Gastrocnemius medialis (tissue), 4 donors: ENCODE data around the gene BICD2. TPM values are rescaled to one million over a fixed set of nuclear protein-coding genes. Genes with fewer than 3 reads are reported as not detected.

ENCODE experiments used
- ATAC-seq, 2 donors: fragments of 150-250 bp; one replicate each; pipeline ENCODE4 v1.9.1; 2016
- DNase-seq, 2 donors: peaks; one replicate each; pipeline ENCODE4 v3.0.0-alpha.2; 2019
- H3K27ac ChIP-seq, 4 donors: fragments of 200-600 bp; sonication (generic); 1 replicate in 1 of 4; 2 replicates in 3 of 4; pipeline ENCODE4 v1.5.1; 2016 to 2018; ENCODE audit warnings: mild to moderate bottlenecking in 2 of 4, moderate library complexity in 1 of 4
- H3K27me3 ChIP-seq, 3 donors: fragments of 200-600 bp; sonication (generic) in 2 of 3; 1 replicate in 1 of 3; 2 replicates in 2 of 3; pipeline versions ENCODE4 v1.5.1 to v1.6.0; 2016 to 2019; ENCODE audit warnings: mild to moderate bottlenecking in 1 of 3, moderate library complexity in 1 of 3
- H3K36me3 ChIP-seq, 2 donors: fragments of 200-600 bp; sonication (generic) in 1 of 2; one replicate each; pipeline ENCODE4 v1.5.1; 2017 to 2018
- H3K4me1 ChIP-seq, 2 donors: fragments of 200-600 bp; sonication (generic) in 1 of 2; one replicate each; pipeline ENCODE4 v1.5.1; 2016 to 2017; ENCODE audit warnings: mild to moderate bottlenecking in 2 of 2
- H3K4me3 ChIP-seq, 4 donors: fragments of 200-600 bp; sonication (generic) in 3 of 4; 1 replicate in 1 of 4; 2 replicates in 3 of 4; pipeline ENCODE4 v1.5.1; 2016 to 2019; ENCODE audit warnings: mild to moderate bottlenecking in 2 of 4
- H3K9me3 ChIP-seq, 3 donors: fragments of 200-600 bp; sonication (generic) in 2 of 3; 1 replicate in 1 of 3; 2 replicates in 2 of 3; pipeline ENCODE4 v1.5.1; 2016 to 2019
- CTCF ChIP-seq, 5 experiments: fragments of 450-650 bp in 3 of 5; fragments of 200-600 bp in 2 of 5; sonication (generic) in 2 of 5; IDR thresholded peaks in 4 of 5; conservative IDR thresholded peaks in 1 of 5; 1 replicate in 4 of 5; 2 replicates in 1 of 5; pipeline ENCODE4 v1.5.1; 2016 to 2019; ENCODE audit warnings: antibody characterized with exemption in 5 of 5, mild to moderate bottlenecking in 3 of 5, moderate library complexity in 3 of 5
- POLR2A ChIP-seq, 2 donors: fragments of 450-650 bp; IDR thresholded peaks; one replicate each; pipeline ENCODE4 v1.6.1; 2017; ENCODE audit warnings: antibody characterized with exemption in 2 of 2, mild to moderate bottlenecking in 2 of 2, moderate library complexity in 2 of 2
- in situ Hi-C, 4 donors: fragments of 200-750 bp; cut with MboI; loops; one replicate each; pipeline versions ENCODE4 v1.15.0 to v1.8.0; 2017; ENCODE audit warnings: low sequenced_read_pairs in 4 of 4
- intact Hi-C: fragments of 100-400 bp; cut with DNase I; formaldehyde crosslinking; loops from one replicate; pipeline ENCODE4 v1.15.1; 2023; ENCODE audit warnings: low total_unique reads
- total RNA-seq, 4 donors: library from RNA; depleted of rRNA; stranded (reverse); fragments of >200 nt; gene quantifications; one replicate each; pipeline versions ENCODE4 v1.1.0 to v1.2.3, GENCODE V29; 2016

Gene BICD2
- total RNA-seq, 4 donors from 2014 or later, result 21.5 to 54.6 (median 38.7) TPM

GRCh38 chr9:92795000-92795399, 30.4 kb upstream of the BICD2 start:
- TF ChIP-seq POLR2A (IDR thresholded peaks at IDR 0.05), result no peak
- no peak for TF ChIP-seq CTCF (IDR thresholded peaks at IDR 0.05 in 4 of 5, conservative IDR thresholded peaks at IDR 0.05 in 1 of 5)

GRCh38 chr9:92794426-92794825, 29.8 kb upstream of the BICD2 start:
- Histone ChIP-seq H3K36me3 (no peaks in the 10 kb centered on the region), H3K27ac (no peak overlapping the region), H3K4me3 (no peak overlapping the region), H3K27me3 (peaks cover 0 to 28% (median 7%) of the 10 kb centered on the region in 3 donors), H3K9me3 (no peaks in the 10 kb centered on the region), H3K4me1 (no peaks in the 10 kb centered on the region)
- intact Hi-C loops (loop anchor here (5.0 to 10.0 kb wide), 2 partner anchors 122 to 660 kb away; partner anchors contain the start of gene IPPK), in situ Hi-C loops (loop anchor here (5.0 to 25.0 kb wide), 4 partner anchors 72 to 657 kb away; partner anchors contain the start of genes CENPP (in 1 of the 4) and NOL8 (in 1 of the 4))
- TF ChIP-seq POLR2A (IDR thresholded peaks at IDR 0.05) (no peak), CTCF (IDR thresholded peaks at IDR 0.05 in 4 of 5, conservative IDR thresholded peaks at IDR 0.05 in 1 of 5) (no peak)
- DNase-seq, result no peak
- ATAC-seq, result no peak

More at GRCh38 chr9:92795000-92795399, 30.4 kb upstream of the BICD2 start:
- in situ Hi-C loops (loop anchor here (5.0 to 25.0 kb wide), 4 partner anchors 73 to 658 kb away; partner anchors contain the start of genes CENPP (in 1 of the 4) and NOL8 (in 1 of the 4)), intact Hi-C loops (loop anchor here (5.0 to 10.0 kb wide), 2 partner anchors 123 to 660 kb away; partner anchors contain the start of gene IPPK)
- Histone ChIP-seq H3K4me3 (no peak overlapping the region), H3K27ac (no peak overlapping the region), H3K4me1 (no peaks in the 10 kb centered on the region), H3K36me3 (no peaks in the 10 kb centered on the region), H3K27me3 (peaks cover 0 to 28% (median 7%) of the 10 kb centered on the region in 3 donors), H3K9me3 (no peaks in the 10 kb centered on the region)
- DNase-seq (no peak), ATAC-seq (no peak)

GRCh38 chr9:92790542-92791527, 26.2 kb upstream of the BICD2 start:
- in situ Hi-C loops (loop anchor here (5.0 to 25.0 kb wide), 4 partner anchors 69 to 654 kb away; partner anchors contain the start of genes CENPP (in 1 of the 4) and NOL8 (in 1 of the 4)), intact Hi-C loops (loop anchor here (1.0 to 10.0 kb wide), 4 partner anchors 26 to 656 kb away; partner anchors contain the start of gene IPPK)
- TF ChIP-seq CTCF (IDR thresholded peaks at IDR 0.05 in 4 of 5, conservative IDR thresholded peaks at IDR 0.05 in 1 of 5) (peak; percentile 78 to 88 (median 85)), POLR2A (IDR thresholded peaks at IDR 0.05) (no peak)
- Histone ChIP-seq H3K27me3 (no peaks in the 10 kb centered on the region), H3K4me1 (no peaks in the 10 kb centered on the region), H3K9me3 (no peaks in the 10 kb centered on the region), H3K36me3 (no peaks in the 10 kb centered on the region), H3K4me3 (no peak overlapping the region), H3K27ac (no peak overlapping the region)
- DNase-seq (peak; percentile 49 to 72), ATAC-seq (peak; percentile 96 to 99)

GRCh38 chr9:92786298-92786697, 21.7 kb upstream of the BICD2 start:
- ATAC-seq, result no peak
- no peak for DNase-seq
- Histone ChIP-seq H3K36me3 (no peaks in the 10 kb centered on the region), H3K9me3 (no peaks in the 10 kb centered on the region), H3K27ac (no peak overlapping the region), H3K4me1 (no peaks in the 10 kb centered on the region), H3K27me3 (no peaks in the 10 kb centered on the region), H3K4me3 (no peak overlapping the region)
- in situ Hi-C loops (loop anchor here in 2 of 4 donors (25.0 kb wide), 2 partner anchors 449 to 649 kb away; partner anchors contain the start of genes CENPP (in 1 of the 2) and NOL8 (in 1 of the 2)), intact Hi-C loops (no loop called here)
- TF ChIP-seq POLR2A (IDR thresholded peaks at IDR 0.05), result no peak
